Epithelial cell of proximal tubule (primary cell): ENCODE data around the gene CDCA5. TPM values are rescaled to one million over a fixed set of nuclear protein-coding genes. Genes with fewer than 3 reads are reported as not detected.
"Not testable (repeated sequence)": the region's sequence is repeated elsewhere in the genome, so short reads cannot be mapped to it uniquely, and the experiment has no call there.

ENCODE experiments used
- DNase-seq: peaks from one replicate; pipeline ENCODE4 v3.0.0-alpha.2; 2011; ENCODE audit warnings: low read depth
- H3K4me3 ChIP-seq: 2 replicates; pipeline ENCODE4 v1.5.1; 2011; ENCODE audit warnings: low read depth, mild to moderate bottlenecking, low read length
- CTCF ChIP-seq: conservative IDR thresholded peaks from 2 replicates; pipeline ENCODE4 v1.5.1; 2012; ENCODE audit warnings: low read depth, mild to moderate bottlenecking, low read length
- total RNA-seq: library from RNA; depleted of rRNA; stranded (reverse); fragments of >200 nt; gene quantifications from 2 replicates; pipeline ENCODE4 v1.2.3, GENCODE V29; 2015

Gene CDCA5
- total RNA-seq, 1 donor from 2014 or later: 32.0 TPM

GRCh38 chr11:65124480-65125196 lies 40.8 kb upstream of the CDCA5 start:
- no peak for TF ChIP-seq CTCF
- no peak for DNase-seq
- no peak overlapping the region for H3K4me3 ChIP-seq

GRCh38 chr11:65121865-65122696 lies 38.2 kb upstream of the CDCA5 start, which contains the start of the genes FAU and MRPL49:
Gene FAU, minus strand, starts transcription at chr11:65122134. Its CDS starts 321 bp downstream, at chr11:65121813.
Gene MRPL49, plus strand, starts transcription at chr11:65122321. Its CDS starts 26 bp downstream, at chr11:65122347.
- peak within 1 kb of the TSS; percentile 80 for H3K4me3 ChIP-seq
- DNase-seq: no peak
- TF ChIP-seq CTCF: no peak

DNA sequence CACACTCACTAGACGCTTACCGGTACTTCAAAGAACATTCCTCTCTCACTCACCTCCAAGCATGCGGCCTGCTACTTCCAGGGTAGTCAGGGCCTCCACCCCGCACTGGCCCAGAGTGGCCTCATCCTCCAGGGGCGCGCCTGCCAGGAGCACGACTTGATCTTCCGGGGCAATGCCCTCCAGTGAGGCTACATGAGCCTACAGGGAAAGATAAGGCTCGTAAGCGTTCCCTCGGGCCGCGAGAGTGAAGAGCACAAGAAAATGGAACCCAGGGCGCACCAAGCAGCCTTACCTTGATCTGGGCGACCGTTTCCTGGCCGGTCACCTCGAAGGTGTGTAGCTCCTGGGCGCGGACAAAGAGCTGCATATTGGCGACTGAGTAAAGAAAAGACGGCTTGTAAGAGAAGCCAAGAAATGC lies 37.6 kb upstream of the CDCA5 start:
- peak overlapping the region; percentile 80 for H3K4me3 ChIP-seq
- TF ChIP-seq CTCF: no peak
- no peak for DNase-seq

- no peak for TF ChIP-seq CTCF
- H3K4me3 ChIP-seq: peak overlapping the region; percentile 80
- DNase-seq: no peak
Measured at GRCh38 chr11:65120831-65121230, 37.0 kb upstream of the CDCA5 start.

DNA sequence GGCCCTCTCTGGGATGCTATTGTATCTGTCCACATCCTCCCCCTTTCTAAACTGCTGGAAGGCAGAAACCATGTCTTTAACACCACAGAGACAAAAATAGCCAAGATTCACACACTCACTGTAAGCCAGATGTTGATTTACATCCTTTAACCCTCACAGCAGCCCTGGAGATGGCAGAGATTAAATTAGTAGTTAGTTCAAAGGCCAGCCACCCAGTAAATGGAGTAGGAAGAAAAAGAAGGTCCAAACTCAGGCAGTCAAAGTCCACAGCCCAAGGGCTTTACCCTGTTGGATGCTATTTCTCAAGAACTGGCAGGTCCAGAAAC lies 35.8 kb upstream of the CDCA5 start:
- no peak for DNase-seq
- H3K4me3 ChIP-seq: no peak overlapping the region
- TF ChIP-seq CTCF: no peak

DNA sequence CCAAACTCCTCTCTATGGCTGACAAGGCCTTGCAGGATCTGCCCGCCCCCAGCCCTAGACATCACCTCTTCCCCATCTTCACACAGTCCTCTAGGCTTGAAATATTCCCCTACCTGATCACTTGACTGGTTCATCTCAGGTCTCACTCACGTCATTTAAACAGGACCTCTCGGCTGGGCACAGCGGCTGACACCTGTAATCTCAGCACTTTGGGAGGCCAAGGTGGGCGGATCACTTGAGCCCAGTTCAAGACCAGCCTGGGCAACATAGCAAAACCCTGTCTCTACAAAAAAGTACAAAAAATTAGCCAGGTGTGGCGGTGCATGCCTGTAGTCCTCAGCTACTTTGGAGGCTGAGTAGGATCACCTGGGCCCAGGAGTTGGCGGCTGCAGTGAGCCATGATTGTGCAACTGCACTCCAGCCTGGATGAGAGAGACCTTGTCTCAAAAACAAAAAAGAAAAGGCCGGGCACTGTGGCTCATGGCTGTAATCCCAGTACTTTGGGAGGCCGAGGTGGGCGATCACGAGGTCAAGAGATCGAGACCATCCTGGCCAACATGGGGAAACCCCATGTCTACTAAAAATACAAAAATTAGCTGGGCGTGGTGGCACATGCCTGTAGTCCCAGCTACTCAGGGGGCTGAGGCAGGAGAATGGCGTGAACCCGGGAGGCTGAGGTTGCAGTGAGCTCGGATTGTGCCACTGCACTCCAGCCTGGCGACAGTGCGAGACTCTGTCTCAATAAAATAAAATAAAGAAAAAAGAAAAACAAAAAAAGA lies 35.2 kb upstream of the CDCA5 start:
- H3K4me3 ChIP-seq, DNase-seq: not testable (repeated sequence)

DNA sequence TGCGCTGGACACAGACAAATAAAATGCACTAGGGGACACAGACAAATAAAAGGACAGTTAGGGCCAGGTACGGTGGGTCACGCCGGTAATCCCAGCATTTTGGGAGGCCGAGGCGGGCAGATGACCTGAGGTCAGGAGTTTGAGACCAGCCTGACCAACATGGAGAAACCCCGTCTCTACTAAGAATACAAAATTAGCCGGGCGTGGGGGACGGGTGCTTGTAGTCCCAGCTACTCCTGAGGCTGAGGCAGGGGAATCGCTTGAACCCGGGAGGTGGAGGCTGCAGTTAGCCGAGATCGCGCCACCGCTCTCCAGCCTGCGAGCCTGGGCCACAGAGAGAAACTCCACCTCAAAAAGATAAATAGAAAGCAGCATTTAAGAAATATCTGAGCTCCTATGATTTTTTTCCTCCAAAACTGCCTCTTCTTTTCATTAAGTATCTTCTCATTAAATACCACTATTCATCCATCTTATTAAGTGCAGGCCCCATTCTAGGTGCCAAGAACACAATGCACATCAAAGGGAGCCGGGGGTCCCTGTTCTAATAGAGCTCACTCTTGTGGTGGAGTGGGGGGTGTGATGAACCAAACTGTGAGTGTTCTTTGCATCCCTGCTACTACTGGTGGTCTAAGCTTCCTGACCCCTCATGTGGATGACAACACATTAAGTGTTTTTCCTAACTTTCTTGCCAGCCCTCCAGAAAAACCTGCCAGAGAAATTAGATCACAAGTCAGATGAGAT lies 34.4 kb upstream of the CDCA5 start:
- TF ChIP-seq CTCF: no peak
- DNase-seq: no peak
- no peak overlapping the region for H3K4me3 ChIP-seq
